SK-N-SH treated with all-trans-retinoic acid at 6 μM for 48 hours (cell line): Measurements from ENCODE around the gene PRDM5.

Source experiments
- ARNTL ChIP-seq: fragments of 450-650 bp; formaldehyde crosslinking; IDR thresholded peaks from 2 replicates; pipeline ENCODE4 v1.5.0; 2020; ENCODE audit warnings: low read depth, mild to moderate bottlenecking, moderate library complexity, borderline replicate concordance
- CSRNP3 ChIP-seq: fragments of 250-450 bp; sonication (Bioruptor Pico); IDR thresholded peaks from 2 replicates; pipeline ENCODE4 v1.5.1; 2021; ENCODE audit warnings: mild to moderate bottlenecking, moderate library complexity
- PATZ1 ChIP-seq: fragments of 250-450 bp; sonication (Bioruptor Pico); IDR thresholded peaks from 2 replicates; pipeline ENCODE4 v1.8.0; 2020; ENCODE audit warnings: mild to moderate bottlenecking, moderate library complexity, borderline replicate concordance
- POU6F1 ChIP-seq: fragments of 250-450 bp; sonication (Bioruptor Pico); IDR thresholded peaks from 2 replicates; pipeline ENCODE4 v1.8.0; 2021; ENCODE audit warnings: low read depth, mild to moderate bottlenecking, moderate library complexity, borderline replicate concordance
- RARB ChIP-seq: fragments of 250-450 bp; sonication (Bioruptor Pico); IDR thresholded peaks from 2 replicates; pipeline ENCODE4 v1.8.0; 2021; ENCODE audit warnings: mild to moderate bottlenecking, moderate library complexity
- SNAI2 ChIP-seq: fragments of 250-450 bp; sonication (Bioruptor Pico); IDR thresholded peaks from 2 replicates; pipeline ENCODE4 v1.5.0; 2020; ENCODE audit warnings: mild to moderate bottlenecking, moderate library complexity
- TCF4 ChIP-seq: fragments of 250-450 bp; sonication (Bioruptor Pico); IDR thresholded peaks from 2 replicates; pipeline ENCODE4 v1.8.0; 2021; ENCODE audit warnings: mild to moderate bottlenecking, moderate library complexity, borderline replicate concordance
- TOX ChIP-seq: fragments of 250-450 bp; sonication (Bioruptor Pico); IDR thresholded peaks from 2 replicates; pipeline ENCODE4 v1.8.0; 2021; ENCODE audit warnings: mild to moderate bottlenecking, moderate library complexity, borderline replicate concordance
- ZNF565 ChIP-seq: fragments of 450-650 bp; formaldehyde crosslinking; conservative IDR thresholded peaks from 2 replicates; pipeline ENCODE4 v1.5.0; 2020; ENCODE audit warnings: low read depth, mild to moderate bottlenecking, moderate library complexity
- ZNF8 ChIP-seq: fragments of 450-650 bp; formaldehyde crosslinking; IDR thresholded peaks from 2 replicates; pipeline ENCODE4 v1.5.0; 2020; ENCODE audit warnings: mild to moderate bottlenecking, moderate library complexity

- TF ChIP-seq ZNF8 (no peak), ZNF565 (CRISPR knock-in tag) (no peak), CSRNP3 (no peak), POU6F1 (CRISPR knock-in tag) (no peak), PATZ1 (no peak), TOX (CRISPR knock-in tag) (no peak), RARB (CRISPR knock-in tag) (no peak), ARNTL (CRISPR knock-in tag) (no peak), TCF4 (CRISPR knock-in tag) (no peak), SNAI2 (CRISPR knock-in tag) (no peak)
Measured at GRCh38 chr4:120685756-120686278, 236.7 kb downstream of the PRDM5 start.
